ENCODE results near the gene RALGPS1.

DNA sequence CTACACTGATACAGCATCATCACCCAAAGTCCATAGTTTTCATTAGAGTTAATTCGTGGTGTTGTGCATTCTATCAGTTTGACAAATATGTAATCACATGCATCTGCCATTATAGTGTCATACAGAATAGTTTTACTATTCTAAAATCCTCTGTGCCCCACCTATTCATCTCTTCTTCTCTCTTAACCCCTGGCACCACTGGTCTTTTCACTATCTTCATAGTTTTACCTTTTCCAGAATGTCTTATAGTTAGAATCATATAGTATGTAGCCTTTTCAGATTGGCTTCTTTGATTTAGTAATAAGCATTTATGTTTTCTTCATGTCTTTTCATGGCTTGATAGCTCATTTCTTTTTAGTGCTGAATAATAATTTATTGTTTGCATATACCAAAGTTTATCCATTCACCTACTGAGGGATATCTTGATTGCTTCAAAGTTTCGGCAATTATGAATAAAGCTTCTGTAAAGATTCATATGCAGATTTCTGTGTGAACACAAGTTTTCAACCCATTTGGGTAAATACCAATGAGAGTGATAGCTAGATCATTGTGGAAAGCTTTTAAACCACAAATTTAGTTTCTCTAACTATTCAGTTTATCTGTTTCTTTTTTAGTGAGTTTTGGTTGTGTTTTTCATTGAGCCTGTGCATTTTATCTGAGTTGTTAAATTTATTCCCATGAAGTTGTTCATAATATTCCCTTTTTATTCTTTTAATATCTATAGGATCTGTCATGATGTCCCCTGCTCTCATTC is 84.9 kb downstream of the RALGPS1 start:
- TF ChIP-seq, protein P1, sequence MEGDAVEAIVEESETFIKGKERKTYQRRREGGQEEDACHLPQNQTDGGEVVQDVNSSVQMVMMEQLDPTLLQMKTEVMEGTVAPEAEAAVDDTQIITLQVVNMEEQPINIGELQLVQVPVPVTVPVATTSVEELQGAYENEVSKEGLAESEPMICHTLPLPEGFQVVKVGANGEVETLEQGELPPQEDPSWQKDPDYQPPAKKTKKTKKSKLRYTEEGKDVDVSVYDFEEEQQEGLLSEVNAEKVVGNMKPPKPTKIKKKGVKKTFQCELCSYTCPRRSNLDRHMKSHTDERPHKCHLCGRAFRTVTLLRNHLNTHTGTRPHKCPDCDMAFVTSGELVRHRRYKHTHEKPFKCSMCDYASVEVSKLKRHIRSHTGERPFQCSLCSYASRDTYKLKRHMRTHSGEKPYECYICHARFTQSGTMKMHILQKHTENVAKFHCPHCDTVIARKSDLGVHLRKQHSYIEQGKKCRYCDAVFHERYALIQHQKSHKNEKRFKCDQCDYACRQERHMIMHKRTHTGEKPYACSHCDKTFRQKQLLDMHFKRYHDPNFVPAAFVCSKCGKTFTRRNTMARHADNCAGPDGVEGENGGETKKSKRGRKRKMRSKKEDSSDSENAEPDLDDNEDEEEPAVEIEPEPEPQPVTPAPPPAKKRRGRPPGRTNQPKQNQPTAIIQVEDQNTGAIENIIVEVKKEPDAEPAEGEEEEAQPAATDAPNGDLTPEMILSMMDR (IDR thresholded peaks at IDR 0.05) = no peak
- TF ChIP-seq, protein P2, sequence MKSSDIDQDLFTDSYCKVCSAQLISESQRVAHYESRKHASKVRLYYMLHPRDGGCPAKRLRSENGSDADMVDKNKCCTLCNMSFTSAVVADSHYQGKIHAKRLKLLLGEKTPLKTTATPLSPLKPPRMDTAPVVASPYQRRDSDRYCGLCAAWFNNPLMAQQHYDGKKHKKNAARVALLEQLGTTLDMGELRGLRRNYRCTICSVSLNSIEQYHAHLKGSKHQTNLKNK (CRISPR knock-in tag; IDR thresholded peaks at IDR 0.05) = no peak
- TF ChIP-seq, protein P3, sequence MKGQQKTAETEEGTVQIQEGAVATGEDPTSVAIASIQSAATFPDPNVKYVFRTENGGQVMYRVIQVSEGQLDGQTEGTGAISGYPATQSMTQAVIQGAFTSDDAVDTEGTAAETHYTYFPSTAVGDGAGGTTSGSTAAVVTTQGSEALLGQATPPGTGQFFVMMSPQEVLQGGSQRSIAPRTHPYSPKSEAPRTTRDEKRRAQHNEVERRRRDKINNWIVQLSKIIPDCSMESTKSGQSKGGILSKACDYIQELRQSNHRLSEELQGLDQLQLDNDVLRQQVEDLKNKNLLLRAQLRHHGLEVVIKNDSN (CRISPR knock-in tag; IDR thresholded peaks at IDR 0.05) = no peak
- TF ChIP-seq, protein P4, sequence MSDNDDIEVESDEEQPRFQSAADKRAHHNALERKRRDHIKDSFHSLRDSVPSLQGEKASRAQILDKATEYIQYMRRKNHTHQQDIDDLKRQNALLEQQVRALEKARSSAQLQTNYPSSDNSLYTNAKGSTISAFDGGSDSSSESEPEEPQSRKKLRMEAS (CRISPR knock-in tag; IDR thresholded peaks at IDR 0.05) = no peak
- TF ChIP-seq, protein P5, sequence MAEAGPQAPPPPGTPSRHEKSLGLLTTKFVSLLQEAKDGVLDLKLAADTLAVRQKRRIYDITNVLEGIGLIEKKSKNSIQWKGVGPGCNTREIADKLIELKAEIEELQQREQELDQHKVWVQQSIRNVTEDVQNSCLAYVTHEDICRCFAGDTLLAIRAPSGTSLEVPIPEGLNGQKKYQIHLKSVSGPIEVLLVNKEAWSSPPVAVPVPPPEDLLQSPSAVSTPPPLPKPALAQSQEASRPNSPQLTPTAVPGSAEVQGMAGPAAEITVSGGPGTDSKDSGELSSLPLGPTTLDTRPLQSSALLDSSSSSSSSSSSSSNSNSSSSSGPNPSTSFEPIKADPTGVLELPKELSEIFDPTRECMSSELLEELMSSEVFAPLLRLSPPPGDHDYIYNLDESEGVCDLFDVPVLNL (CRISPR knock-in tag; IDR thresholded peaks at IDR 0.05; ENCODE audit: borderline replicate concordance, low read depth) = no peak
- TF ChIP-seq, protein P6, sequence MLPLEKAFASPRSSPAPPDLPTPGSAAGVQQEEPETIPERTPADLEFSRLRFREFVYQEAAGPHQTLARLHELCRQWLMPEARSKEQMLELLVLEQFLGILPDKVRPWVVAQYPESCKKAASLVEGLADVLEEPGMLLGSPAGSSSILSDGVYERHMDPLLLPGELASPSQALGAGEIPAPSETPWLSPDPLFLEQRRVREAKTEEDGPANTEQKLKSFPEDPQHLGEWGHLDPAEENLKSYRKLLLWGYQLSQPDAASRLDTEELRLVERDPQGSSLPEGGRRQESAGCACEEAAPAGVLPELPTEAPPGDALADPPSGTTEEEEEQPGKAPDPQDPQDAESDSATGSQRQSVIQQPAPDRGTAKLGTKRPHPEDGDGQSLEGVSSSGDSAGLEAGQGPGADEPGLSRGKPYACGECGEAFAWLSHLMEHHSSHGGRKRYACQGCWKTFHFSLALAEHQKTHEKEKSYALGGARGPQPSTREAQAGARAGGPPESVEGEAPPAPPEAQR (CRISPR knock-in tag; IDR thresholded peaks at IDR 0.05) = no peak
- TF ChIP-seq, protein P7, sequence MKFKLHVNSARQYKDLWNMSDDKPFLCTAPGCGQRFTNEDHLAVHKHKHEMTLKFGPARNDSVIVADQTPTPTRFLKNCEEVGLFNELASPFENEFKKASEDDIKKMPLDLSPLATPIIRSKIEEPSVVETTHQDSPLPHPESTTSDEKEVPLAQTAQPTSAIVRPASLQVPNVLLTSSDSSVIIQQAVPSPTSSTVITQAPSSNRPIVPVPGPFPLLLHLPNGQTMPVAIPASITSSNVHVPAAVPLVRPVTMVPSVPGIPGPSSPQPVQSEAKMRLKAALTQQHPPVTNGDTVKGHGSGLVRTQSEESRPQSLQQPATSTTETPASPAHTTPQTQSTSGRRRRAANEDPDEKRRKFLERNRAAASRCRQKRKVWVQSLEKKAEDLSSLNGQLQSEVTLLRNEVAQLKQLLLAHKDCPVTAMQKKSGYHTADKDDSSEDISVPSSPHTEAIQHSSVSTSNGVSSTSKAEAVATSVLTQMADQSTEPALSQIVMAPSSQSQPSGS (CRISPR knock-in tag; IDR thresholded peaks at IDR 0.05; ENCODE audit: borderline replicate concordance, low read depth) = no peak
- TF ChIP-seq TCF7 (CRISPR knock-in tag; IDR thresholded peaks at IDR 0.05; ENCODE audit: low read depth) (no peak), ESRRA (CRISPR knock-in tag; IDR thresholded peaks at IDR 0.05; ENCODE audit: borderline replicate concordance) (no peak), JUN (CRISPR knock-in tag; IDR thresholded peaks at IDR 0.05) (no peak), FOXK1 (CRISPR knock-in tag; IDR thresholded peaks at IDR 0.05) (no peak), PRRX2 (CRISPR knock-in tag; IDR thresholded peaks at IDR 0.05) (no peak)
- TF ChIP-seq, protein P8, sequence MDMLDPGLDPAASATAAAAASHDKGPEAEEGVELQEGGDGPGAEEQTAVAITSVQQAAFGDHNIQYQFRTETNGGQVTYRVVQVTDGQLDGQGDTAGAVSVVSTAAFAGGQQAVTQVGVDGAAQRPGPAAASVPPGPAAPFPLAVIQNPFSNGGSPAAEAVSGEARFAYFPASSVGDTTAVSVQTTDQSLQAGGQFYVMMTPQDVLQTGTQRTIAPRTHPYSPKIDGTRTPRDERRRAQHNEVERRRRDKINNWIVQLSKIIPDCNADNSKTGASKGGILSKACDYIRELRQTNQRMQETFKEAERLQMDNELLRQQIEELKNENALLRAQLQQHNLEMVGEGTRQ (CRISPR knock-in tag; IDR thresholded peaks at IDR 0.05) = no peak
